ENCODE measurements around the gene HHAT.

Gene HHAT

GRCh38 chr1:210596641-210597040 is 267.9 kb downstream of the HHAT start:
- Histone ChIP-seq H3K4me3 (ENCODE audit: extremely low read depth, insufficient read depth, low read length, poor library complexity, severe bottlenecking) (no peak overlapping the region), H3K36me3 (ENCODE audit: control insufficient read depth, insufficient read depth, low read length) (no peaks in the 10 kb centered on the region), H3K4me1 (ENCODE audit: control insufficient read depth, insufficient read depth, low read length, poor library complexity, severe bottlenecking) (peaks cover 26% of the 10 kb centered on the region), H3K9me3 (ENCODE audit: control insufficient read depth, low read length) (no peaks in the 10 kb centered on the region), H3K27ac (ENCODE audit: low read depth, low read length, severe bottlenecking) (no peak overlapping the region)
- 83 to 87% methylated on average over 1 to 2 of the region's 2 CpGs for WGBS, 2 experiments (ENCODE audit: insufficient coverage in 2 of 2)

- Histone ChIP-seq H3K27ac (ENCODE audit: low read depth, low read length, severe bottlenecking) (peak overlapping the region; percentile 99), H3K9me3 (ENCODE audit: control insufficient read depth, low read length) (no peaks in the 10 kb centered on the region), H3K4me3 (ENCODE audit: extremely low read depth, insufficient read depth, low read length, poor library complexity, severe bottlenecking) (no peak overlapping the region), H3K4me1 (ENCODE audit: control insufficient read depth, insufficient read depth, low read length, poor library complexity, severe bottlenecking) (peaks cover 26% of the 10 kb centered on the region), H3K36me3 (ENCODE audit: control insufficient read depth, insufficient read depth, low read length) (no peaks in the 10 kb centered on the region)
- 80 to 89% methylated on average over 1 of the region's 1 CpG for WGBS, 2 experiments (ENCODE audit: insufficient coverage in 2 of 2)
Observed at GRCh38 chr1:210597555-210598134, 268.9 kb downstream of the HHAT start.

- H3K27ac ChIP-seq (ENCODE audit: low read depth, low read length, severe bottlenecking): peak overlapping the region; percentile 99
- no peaks in the 10 kb centered on the region for H3K9me3 ChIP-seq (ENCODE audit: control insufficient read depth, low read length)
- H3K4me1 ChIP-seq (ENCODE audit: control insufficient read depth, insufficient read depth, low read length, poor library complexity, severe bottlenecking): peaks cover 26% of the 10 kb centered on the region
- WGBS, 2 experiments (ENCODE audit: insufficient coverage in 2 of 2): 67 to 70% methylated on average over 2 to 3 of the region's 3 CpGs
- no peaks in the 10 kb centered on the region for H3K36me3 ChIP-seq (ENCODE audit: control insufficient read depth, insufficient read depth, low read length)
- no peak overlapping the region for H3K4me3 ChIP-seq (ENCODE audit: extremely low read depth, insufficient read depth, low read length, poor library complexity, severe bottlenecking)
Observed at GRCh38 chr1:210598135-210598652, 269.5 kb downstream of the HHAT start.

GRCh38 chr1:210600421-210601159 is 271.9 kb downstream of the HHAT start:
- Histone ChIP-seq H3K4me3 (ENCODE audit: extremely low read depth, insufficient read depth, low read length, poor library complexity, severe bottlenecking) (no peak overlapping the region), H3K4me1 (ENCODE audit: control insufficient read depth, insufficient read depth, low read length, poor library complexity, severe bottlenecking) (peaks cover 26% of the 10 kb centered on the region), H3K27ac (ENCODE audit: low read depth, low read length, severe bottlenecking) (no peak overlapping the region), H3K9me3 (ENCODE audit: control insufficient read depth, low read length) (no peaks in the 10 kb centered on the region), H3K36me3 (ENCODE audit: control insufficient read depth, insufficient read depth, low read length) (no peaks in the 10 kb centered on the region)
- 90% methylated on average over 2 to 3 of the region's 5 CpGs for WGBS, 2 experiments (ENCODE audit: insufficient coverage in 2 of 2)

GRCh38 chr1:210603123-210603522 is 274.4 kb downstream of the HHAT start:
- WGBS, 2 experiments (ENCODE audit: insufficient coverage in 2 of 2): 67 to 91% methylated on average over 1 to 3 of the region's 4 CpGs
- H3K36me3 ChIP-seq (ENCODE audit: control insufficient read depth, insufficient read depth, low read length): no peaks in the 10 kb centered on the region
- no peaks in the 10 kb centered on the region for H3K9me3 ChIP-seq (ENCODE audit: control insufficient read depth, low read length)
- no peak overlapping the region for H3K27ac ChIP-seq (ENCODE audit: low read depth, low read length, severe bottlenecking)
- H3K4me3 ChIP-seq (ENCODE audit: extremely low read depth, insufficient read depth, low read length, poor library complexity, severe bottlenecking): no peak overlapping the region
- H3K4me1 ChIP-seq (ENCODE audit: control insufficient read depth, insufficient read depth, low read length, poor library complexity, severe bottlenecking): peaks cover 13% of the 10 kb centered on the region

- Histone ChIP-seq H3K36me3 (ENCODE audit: control insufficient read depth, insufficient read depth, low read length) (no peaks in the 10 kb centered on the region), H3K4me1 (ENCODE audit: control insufficient read depth, insufficient read depth, low read length, poor library complexity, severe bottlenecking) (no peaks in the 10 kb centered on the region), H3K9me3 (ENCODE audit: control insufficient read depth, low read length) (no peaks in the 10 kb centered on the region), H3K27ac (ENCODE audit: low read depth, low read length, severe bottlenecking) (no peak overlapping the region), H3K4me3 (ENCODE audit: extremely low read depth, insufficient read depth, low read length, poor library complexity, severe bottlenecking) (no peak overlapping the region)
- 86% methylated on average over 1 of the region's 2 CpGs; no CpG with 5 or more reads in 1 of the 2 experiments for WGBS, 2 experiments (ENCODE audit: insufficient coverage in 2 of 2)
Observed at GRCh38 chr1:210605099-210605498, 276.4 kb downstream of the HHAT start.

- H3K4me3 ChIP-seq (ENCODE audit: extremely low read depth, insufficient read depth, low read length, poor library complexity, severe bottlenecking): no peak overlapping the region
- no CpG with 5 or more reads among the region's 3 CpGs for WGBS, 2 experiments (ENCODE audit: insufficient coverage in 2 of 2)
- H3K27ac ChIP-seq (ENCODE audit: low read depth, low read length, severe bottlenecking): no peak overlapping the region
- H3K9me3 ChIP-seq (ENCODE audit: control insufficient read depth, low read length): no peaks in the 10 kb centered on the region
- H3K36me3 ChIP-seq (ENCODE audit: control insufficient read depth, insufficient read depth, low read length): no peaks in the 10 kb centered on the region
- H3K4me1 ChIP-seq (ENCODE audit: control insufficient read depth, insufficient read depth, low read length, poor library complexity, severe bottlenecking): no peaks in the 10 kb centered on the region
Observed at GRCh38 chr1:210607361-210607760, 278.7 kb downstream of the HHAT start.

- 69 to 100% methylated on average over 1 to 4 of the region's 5 CpGs for WGBS, 2 experiments (ENCODE audit: insufficient coverage in 2 of 2)
- Histone ChIP-seq H3K27ac (ENCODE audit: low read depth, low read length, severe bottlenecking) (no peak overlapping the region), H3K36me3 (ENCODE audit: control insufficient read depth, insufficient read depth, low read length) (no peaks in the 10 kb centered on the region), H3K4me1 (ENCODE audit: control insufficient read depth, insufficient read depth, low read length, poor library complexity, severe bottlenecking) (no peaks in the 10 kb centered on the region), H3K4me3 (ENCODE audit: extremely low read depth, insufficient read depth, low read length, poor library complexity, severe bottlenecking) (no peak overlapping the region), H3K9me3 (ENCODE audit: control insufficient read depth, low read length) (no peaks in the 10 kb centered on the region)
Observed at GRCh38 chr1:210608767-210609166, 280.1 kb downstream of the HHAT start.

- WGBS, 2 experiments (ENCODE audit: insufficient coverage in 2 of 2): 93% methylated on average over 3 to 4 of the region's 4 CpGs
- Histone ChIP-seq H3K36me3 (ENCODE audit: control insufficient read depth, insufficient read depth, low read length) (no peaks in the 10 kb centered on the region), H3K4me1 (ENCODE audit: control insufficient read depth, insufficient read depth, low read length, poor library complexity, severe bottlenecking) (no peaks in the 10 kb centered on the region), H3K4me3 (ENCODE audit: extremely low read depth, insufficient read depth, low read length, poor library complexity, severe bottlenecking) (no peak overlapping the region), H3K27ac (ENCODE audit: low read depth, low read length, severe bottlenecking) (no peak overlapping the region), H3K9me3 (ENCODE audit: control insufficient read depth, low read length) (no peaks in the 10 kb centered on the region)
Observed at GRCh38 chr1:210616356-210616755, 287.7 kb downstream of the HHAT start.

- H3K27ac ChIP-seq (ENCODE audit: low read depth, low read length, severe bottlenecking): no peak overlapping the region
- 100% methylated on average over 1 of the region's 1 CpG for WGBS, 2 experiments (ENCODE audit: insufficient coverage in 2 of 2)
- no peaks in the 10 kb centered on the region for H3K36me3 ChIP-seq (ENCODE audit: control insufficient read depth, insufficient read depth, low read length)
- no peaks in the 10 kb centered on the region for H3K4me1 ChIP-seq (ENCODE audit: control insufficient read depth, insufficient read depth, low read length, poor library complexity, severe bottlenecking)
- H3K9me3 ChIP-seq (ENCODE audit: control insufficient read depth, low read length): no peaks in the 10 kb centered on the region
- no peak overlapping the region for H3K4me3 ChIP-seq (ENCODE audit: extremely low read depth, insufficient read depth, low read length, poor library complexity, severe bottlenecking)
Observed at GRCh38 chr1:210617293-210617692, 288.6 kb downstream of the HHAT start.

GRCh38 chr1:210618369-210618768 is 289.7 kb downstream of the HHAT start:
- no peaks in the 10 kb centered on the region for H3K4me1 ChIP-seq (ENCODE audit: control insufficient read depth, insufficient read depth, low read length, poor library complexity, severe bottlenecking)
- 83 to 86% methylated on average over 1 of the region's 5 CpGs for WGBS, 2 experiments (ENCODE audit: insufficient coverage in 2 of 2)
- no peak overlapping the region for H3K27ac ChIP-seq (ENCODE audit: low read depth, low read length, severe bottlenecking)
- no peaks in the 10 kb centered on the region for H3K36me3 ChIP-seq (ENCODE audit: control insufficient read depth, insufficient read depth, low read length)
- no peak overlapping the region for H3K4me3 ChIP-seq (ENCODE audit: extremely low read depth, insufficient read depth, low read length, poor library complexity, severe bottlenecking)
- H3K9me3 ChIP-seq (ENCODE audit: control insufficient read depth, low read length): no peaks in the 10 kb centered on the region
